ENCODE results near the gene CASQ2. TPM values are rescaled to one million over a fixed set of nuclear protein-coding genes. Genes with fewer than 3 reads are reported as not detected.

Gene CASQ2
- total RNA-seq, 2 experiments from 2014 or later, result not detected

DNA sequence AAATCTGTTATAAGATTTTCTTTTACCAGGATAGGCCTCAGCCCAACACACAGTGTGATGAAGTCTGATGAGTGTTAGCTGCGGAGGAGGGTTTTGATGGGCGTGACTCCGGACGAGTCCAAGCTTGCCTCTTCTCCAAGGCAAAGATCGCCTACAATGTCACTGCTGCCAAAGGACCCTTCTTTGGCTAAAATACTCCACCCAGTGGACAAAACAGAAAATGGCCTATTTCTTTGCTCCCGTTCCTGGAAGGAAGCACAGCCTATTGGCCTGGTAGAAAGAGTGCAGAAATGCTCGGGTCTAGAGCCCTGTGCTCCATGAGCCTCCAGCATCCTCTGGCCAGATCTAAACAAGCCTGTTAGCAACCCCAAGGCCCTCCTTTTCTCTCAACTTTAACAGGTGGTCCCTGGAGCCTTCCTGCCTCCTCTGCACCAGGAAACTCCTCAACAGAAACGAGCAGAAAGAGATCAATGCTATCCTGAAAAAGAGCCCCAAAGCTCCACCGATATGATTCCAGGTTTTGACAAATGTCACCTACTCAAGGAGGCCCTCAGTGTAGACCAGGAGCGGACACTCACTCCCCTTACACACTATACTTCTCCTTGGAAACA lies 3.4 kb upstream of the CASQ2 start:
- Mint-ChIP-seq H3K4me1 (ENCODE audit: low read depth) (no peaks in the 10 kb centered on the region), H3K36me3 (no peaks in the 10 kb centered on the region), H3K27me3 (peaks cover 18% of the 10 kb centered on the region), H3K4me3 (no peak overlapping the region), H3K9me3 (no peaks in the 10 kb centered on the region), H3K27ac (no peak overlapping the region)
- peak; percentile 11 for DNase-seq
- intact Hi-C loops (cut with micrococcal nuclease), result loop anchor here (1.0 kb wide), 1 partner anchor 164 kb away; no protein-coding TSS in a partner anchor
- POLR2A ChIA-PET, result no interaction called here
- CTCF ChIA-PET, result interaction anchor here (0.6 to 3.3 kb wide), 12 partner anchors 10 to 1650 kb away, joined by 3 to 22 read pairs (median 3); no protein-coding TSS in a partner anchor

DNA sequence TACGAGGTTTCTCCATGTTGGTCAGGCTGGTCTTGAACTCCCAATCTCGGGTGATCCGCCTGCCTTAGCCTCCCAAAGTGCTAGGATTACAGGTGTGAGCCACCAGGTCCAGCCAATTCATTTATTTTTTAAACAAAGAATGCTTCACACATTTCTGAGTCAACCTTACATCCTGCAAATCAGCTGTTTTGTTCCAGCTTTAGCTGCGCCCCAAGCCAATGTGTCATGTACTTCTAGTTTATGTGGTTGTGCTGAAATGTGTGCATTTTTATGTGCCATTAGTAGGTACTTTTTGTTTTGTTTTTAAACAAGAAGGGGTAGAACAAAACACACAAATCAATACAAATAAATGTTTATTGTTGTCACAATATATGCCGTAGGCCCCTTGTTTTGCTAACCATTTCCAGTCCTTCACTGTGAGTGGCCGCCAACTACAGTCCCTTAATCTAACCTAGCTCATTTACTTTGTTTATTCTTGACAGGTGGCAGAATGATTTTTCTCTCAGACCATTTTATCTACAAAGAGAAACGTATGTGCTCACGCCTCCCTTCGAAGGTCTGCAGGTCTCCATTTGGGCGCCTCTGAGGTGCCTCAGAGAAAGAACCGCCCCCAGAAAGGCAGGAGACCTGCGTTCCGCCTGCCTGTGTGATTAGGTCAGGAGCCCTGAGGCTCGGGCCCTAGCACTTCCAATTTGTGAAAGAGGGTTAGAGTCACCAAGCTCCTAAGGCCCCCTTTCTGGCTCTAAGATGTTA lies 2.8 kb upstream of the CASQ2 start:
- CTCF ChIA-PET, result interaction anchor here (0.6 to 3.3 kb wide), 11 partner anchors 10 to 249 kb away, joined by 3 to 22 read pairs (median 3); no protein-coding TSS in a partner anchor
- intact Hi-C loops (cut with micrococcal nuclease), result no loop called here
- Mint-ChIP-seq H3K27me3 (peaks cover 19% of the 10 kb centered on the region), H3K4me3 (no peak overlapping the region), H3K9me3 (no peaks in the 10 kb centered on the region), H3K4me1 (ENCODE audit: low read depth) (no peaks in the 10 kb centered on the region), H3K36me3 (no peaks in the 10 kb centered on the region), H3K27ac (no peak overlapping the region)
- POLR2A ChIA-PET, result no interaction called here
- DNase-seq, result no peak

DNA sequence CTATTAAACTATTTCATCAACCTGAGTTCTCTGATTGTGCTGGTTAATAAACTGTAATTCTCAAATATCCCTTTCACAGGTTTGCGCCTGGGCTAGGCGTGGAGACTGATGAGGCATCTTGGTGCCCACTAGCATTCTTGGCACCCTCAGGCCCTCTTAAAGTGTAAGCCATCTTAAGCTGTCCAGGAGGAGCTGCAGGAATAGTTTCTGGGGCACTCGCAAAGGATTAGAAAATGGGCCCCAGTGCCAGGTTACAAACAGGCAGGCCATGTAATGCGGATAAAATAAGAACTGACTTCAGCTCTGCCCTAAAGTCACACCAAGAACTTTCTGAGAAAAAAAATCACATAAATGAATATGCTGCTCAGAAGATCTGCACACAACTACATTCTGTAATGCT lies 1.1 kb downstream of the CASQ2 start:
- POLR2A ChIA-PET, result no interaction called here
- H3K36me3 Mint-ChIP-seq, result no peaks in the 10 kb centered on the region
- CTCF ChIA-PET, result no interaction called here
- no peaks in the 10 kb centered on the region for H3K9me3 Mint-ChIP-seq
- DNase-seq, result no peak
- H3K27ac Mint-ChIP-seq, result no peak overlapping the region
- intact Hi-C loops (cut with micrococcal nuclease), result no loop called here
- H3K4me3 Mint-ChIP-seq, result no peak overlapping the region
- H3K27me3 Mint-ChIP-seq, result peaks cover 12% of the 10 kb centered on the region
- no peaks in the 10 kb centered on the region for H3K4me1 Mint-ChIP-seq (ENCODE audit: low read depth)

DNA sequence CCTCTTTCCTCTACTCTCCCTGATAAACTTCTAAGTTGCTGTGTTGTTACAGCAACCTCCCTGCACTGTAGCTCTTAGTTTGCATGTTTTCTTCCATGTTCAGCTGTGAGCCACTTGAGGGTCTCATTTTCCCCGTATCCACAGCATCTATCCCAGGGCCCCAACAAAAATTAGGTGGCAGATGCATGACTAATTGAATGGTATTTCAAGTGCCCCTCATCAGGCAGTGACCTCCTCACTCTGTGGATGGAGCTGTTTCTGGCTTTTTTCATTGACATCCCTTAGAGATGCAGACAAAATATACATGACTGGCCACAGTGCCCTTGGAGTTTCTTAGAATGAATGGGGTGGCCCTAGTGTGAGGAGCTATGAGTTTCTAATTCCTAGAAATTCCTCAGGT lies 3.4 kb downstream of the CASQ2 start:
- Mint-ChIP-seq H3K9me3 (no peaks in the 10 kb centered on the region), H3K4me1 (ENCODE audit: low read depth) (no peaks in the 10 kb centered on the region), H3K27me3 (peaks cover 7% of the 10 kb centered on the region), H3K36me3 (no peaks in the 10 kb centered on the region), H3K4me3 (no peak overlapping the region), H3K27ac (no peak overlapping the region)
- ChIA-PET POLR2A (no interaction called here), CTCF (interaction anchor here (1.0 to 1.9 kb wide), 5 partner anchors 57 to 156 kb away, joined by 3 to 8 read pairs (median 4); no protein-coding TSS in a partner anchor)
- no peak for DNase-seq
- intact Hi-C loops (cut with micrococcal nuclease), result no loop called here

DNA sequence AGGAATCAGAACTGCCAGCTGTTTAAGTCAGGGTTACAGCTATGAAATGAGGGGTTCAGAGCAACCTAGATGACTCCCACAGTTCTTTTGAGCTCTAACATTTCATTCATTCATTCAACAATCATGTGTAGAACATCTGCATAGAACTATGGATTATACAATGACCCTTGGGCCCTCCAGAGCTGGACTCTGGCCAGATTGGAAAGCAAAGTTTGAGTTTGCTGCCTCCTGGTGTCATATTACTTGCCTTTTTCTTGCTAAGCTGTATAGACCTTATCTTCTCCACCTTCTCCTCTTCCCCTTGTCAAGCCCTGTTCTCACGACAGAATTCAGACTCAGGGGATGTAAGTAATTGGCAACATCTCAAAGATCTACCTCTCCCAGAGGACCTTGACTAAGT lies 4.0 kb downstream of the CASQ2 start:
- Mint-ChIP-seq H3K36me3 (no peaks in the 10 kb centered on the region), H3K9me3 (no peaks in the 10 kb centered on the region), H3K4me1 (ENCODE audit: low read depth) (no peaks in the 10 kb centered on the region), H3K4me3 (no peak overlapping the region), H3K27ac (no peak overlapping the region), H3K27me3 (peaks cover 7% of the 10 kb centered on the region)
- POLR2A ChIA-PET, result no interaction called here
- CTCF ChIA-PET, result interaction anchor here (1.0 to 1.9 kb wide), 5 partner anchors 56 to 156 kb away, joined by 3 to 8 read pairs (median 4); no protein-coding TSS in a partner anchor
- intact Hi-C loops (cut with micrococcal nuclease), result no loop called here
- no peak for DNase-seq

DNA sequence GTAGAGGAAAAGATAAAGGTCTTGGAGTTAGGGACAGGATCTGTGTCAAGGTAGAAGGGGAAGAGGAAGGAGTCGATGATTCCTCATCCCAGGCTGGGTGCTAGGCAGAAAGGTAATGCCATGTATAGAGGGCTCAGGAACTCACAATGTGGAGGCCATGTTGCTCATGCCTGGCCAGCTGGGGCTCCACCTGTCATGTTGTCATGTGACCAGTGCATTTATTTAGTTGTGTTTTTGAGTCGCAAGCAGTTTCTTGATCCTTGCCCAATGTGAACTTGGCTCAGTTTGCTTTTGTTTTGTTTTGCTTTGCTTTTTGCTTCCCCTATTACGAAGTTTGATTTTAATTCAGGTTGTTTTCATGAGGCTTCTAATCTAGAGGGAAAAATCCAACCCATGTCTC lies 5.7 kb downstream of the CASQ2 start:
- Mint-ChIP-seq H3K27me3 (peaks cover 5% of the 10 kb centered on the region), H3K36me3 (no peaks in the 10 kb centered on the region), H3K4me1 (ENCODE audit: low read depth) (no peaks in the 10 kb centered on the region), H3K9me3 (peaks cover 6% of the 10 kb centered on the region), H3K4me3 (no peak overlapping the region), H3K27ac (no peak overlapping the region)
- intact Hi-C loops (cut with micrococcal nuclease), result no loop called here
- ChIA-PET CTCF (interaction anchor here (1.4 to 4.4 kb wide), 2 partner anchors 56 to 154 kb away, joined by 4 to 13 read pairs; no protein-coding TSS in a partner anchor), POLR2A (no interaction called here)
- DNase-seq, result no peak

DNA sequence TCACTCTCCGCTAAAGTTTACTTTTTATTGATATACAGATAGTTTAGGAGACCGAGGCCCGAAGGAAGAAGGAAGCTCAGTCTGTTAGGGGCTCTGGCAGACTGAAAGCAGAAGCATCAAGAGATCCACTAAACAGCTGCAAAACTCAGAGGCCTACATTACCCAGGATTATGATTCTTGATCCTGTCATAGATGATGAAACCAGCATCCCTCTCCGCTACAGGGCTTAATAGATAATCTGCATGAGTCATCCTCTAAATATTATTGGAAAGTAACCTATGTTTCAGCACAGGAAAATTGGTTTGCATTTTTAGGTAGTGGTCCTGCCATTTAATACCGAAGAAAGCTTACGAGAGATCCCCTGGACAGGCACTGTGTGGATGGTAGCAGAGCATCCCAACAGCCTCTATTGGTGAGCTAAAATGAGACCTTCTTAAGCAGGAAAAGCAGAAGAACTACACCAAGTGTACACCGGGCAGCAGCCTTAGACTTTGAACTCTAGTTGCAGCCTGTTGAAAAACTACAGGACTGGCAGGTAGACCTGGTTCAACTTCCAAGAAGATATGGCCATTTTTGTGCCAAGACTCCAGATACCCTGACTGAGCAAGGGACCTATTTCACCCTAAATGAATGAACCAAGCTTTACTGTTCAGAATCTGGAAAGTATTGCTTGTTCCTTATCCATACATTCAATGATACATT lies 6.8 kb downstream of the CASQ2 start:
- Mint-ChIP-seq H3K4me1 (ENCODE audit: low read depth) (no peaks in the 10 kb centered on the region), H3K9me3 (peaks cover 6% of the 10 kb centered on the region), H3K27ac (no peak overlapping the region), H3K4me3 (no peak overlapping the region), H3K36me3 (no peaks in the 10 kb centered on the region), H3K27me3 (peaks cover 5% of the 10 kb centered on the region)
- DNase-seq, result no peak
- intact Hi-C loops (cut with micrococcal nuclease), result no loop called here
- ChIA-PET POLR2A (no interaction called here), CTCF (interaction anchor here (0.9 to 4.4 kb wide), 3 partner anchors 10 to 153 kb away, joined by 4 to 13 read pairs (median 4); no protein-coding TSS in a partner anchor)

DNA sequence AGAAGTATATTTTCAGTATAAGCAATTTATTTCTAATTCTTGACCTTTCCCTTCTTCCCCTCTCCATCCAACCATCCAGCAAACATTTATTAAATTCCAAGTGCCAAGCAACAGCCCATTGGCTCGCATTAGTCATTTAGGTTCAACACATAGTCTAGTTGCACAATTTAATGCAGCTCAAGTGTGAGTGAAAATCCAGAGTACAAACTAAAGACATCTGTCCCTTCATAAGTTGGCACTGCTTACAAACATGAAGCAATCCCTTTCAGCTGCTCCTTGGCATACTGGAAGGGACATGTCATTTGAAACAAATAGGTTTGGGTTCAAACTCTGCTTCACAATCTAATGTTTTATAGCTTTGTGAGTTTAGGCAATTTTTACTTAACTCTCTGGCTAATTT lies 10.7 kb downstream of the CASQ2 start:
- ChIA-PET POLR2A (no interaction called here), CTCF (interaction anchor here (1.8 kb wide), 1 partner anchor 51 kb away, joined by 3 read pairs; no protein-coding TSS in a partner anchor)
- Mint-ChIP-seq H3K27ac (no peak overlapping the region), H3K27me3 (peaks cover 5% of the 10 kb centered on the region), H3K36me3 (no peaks in the 10 kb centered on the region), H3K4me1 (ENCODE audit: low read depth) (no peaks in the 10 kb centered on the region), H3K9me3 (peaks cover 6% of the 10 kb centered on the region), H3K4me3 (no peak overlapping the region)
- intact Hi-C loops (cut with micrococcal nuclease), result no loop called here
- DNase-seq, result no peak

DNA sequence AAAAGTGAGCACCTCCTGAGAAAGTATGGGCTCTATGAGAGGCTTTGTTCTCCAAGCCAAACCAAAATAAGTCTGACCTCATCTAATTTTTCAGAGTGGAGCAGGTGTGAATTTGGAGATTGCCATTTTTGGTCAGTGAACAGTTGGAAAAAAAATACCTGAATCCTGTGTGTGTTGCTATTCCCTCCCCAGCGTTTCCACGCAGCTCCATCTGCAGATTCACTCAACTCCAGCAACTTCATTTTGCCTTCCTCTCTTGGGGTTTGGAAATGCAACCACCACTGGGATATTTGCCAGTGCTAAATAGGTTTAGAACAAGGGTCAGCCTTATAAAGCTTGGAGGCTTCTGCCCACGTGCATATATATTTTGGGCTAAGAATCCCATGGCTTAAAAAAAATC lies 11.2 kb downstream of the CASQ2 start:
- Mint-ChIP-seq H3K36me3 (no peaks in the 10 kb centered on the region), H3K27ac (no peak overlapping the region), H3K27me3 (peaks cover 9% of the 10 kb centered on the region), H3K9me3 (peaks cover 6% of the 10 kb centered on the region), H3K4me3 (no peak overlapping the region), H3K4me1 (ENCODE audit: low read depth) (no peaks in the 10 kb centered on the region)
- ChIA-PET POLR2A (no interaction called here), CTCF (interaction anchor here (1.8 kb wide), 1 partner anchor 50 kb away, joined by 3 read pairs; no protein-coding TSS in a partner anchor)
- intact Hi-C loops (cut with micrococcal nuclease), result no loop called here
- DNase-seq, result no peak

DNA sequence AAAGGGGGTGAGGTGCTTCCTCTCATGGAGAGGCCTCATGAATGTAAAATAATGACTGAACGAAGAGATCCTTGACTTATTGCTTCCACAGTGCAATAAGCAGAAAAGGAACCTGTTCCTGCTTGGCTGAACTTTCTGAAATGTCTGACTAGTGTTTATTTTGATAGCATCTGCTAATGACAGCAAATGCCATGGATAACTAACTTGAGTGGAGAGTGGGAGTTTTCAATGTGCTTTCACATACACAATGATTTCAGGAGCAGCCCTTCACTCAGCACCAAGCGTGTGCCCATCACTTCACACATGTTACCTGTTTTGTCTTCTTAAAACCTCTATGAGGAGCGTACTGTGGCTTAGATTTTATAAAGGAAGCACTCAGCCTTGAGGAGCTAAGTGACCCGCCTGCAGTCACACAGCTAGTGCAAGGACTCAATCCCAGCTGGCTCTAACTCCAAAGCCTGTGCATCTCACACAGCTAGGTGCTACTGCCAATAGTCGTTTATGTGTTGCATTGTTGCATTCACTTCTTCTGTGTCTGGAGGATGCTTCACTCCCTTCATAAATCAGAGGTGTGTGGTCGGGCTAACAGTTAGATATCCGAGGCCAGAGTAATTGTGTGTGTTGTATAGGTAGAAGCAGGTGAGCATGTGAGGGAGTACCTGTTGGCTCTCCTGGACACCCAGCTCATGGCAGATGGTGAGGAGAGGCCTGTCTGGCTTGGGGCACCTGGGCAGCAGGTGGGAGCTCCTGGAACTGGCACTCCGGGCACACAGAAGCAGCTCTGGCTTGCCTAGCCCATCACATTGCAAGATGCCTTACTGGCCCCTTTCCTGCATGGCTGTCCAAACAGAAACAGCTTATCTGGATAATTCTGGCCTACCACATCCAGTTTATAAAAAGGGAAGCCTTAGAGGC lies 12.8 kb downstream of the CASQ2 start:
- H3K27me3 Mint-ChIP-seq, result peaks cover 13% of the 10 kb centered on the region
- no peaks in the 10 kb centered on the region for H3K36me3 Mint-ChIP-seq
- H3K4me1 Mint-ChIP-seq (ENCODE audit: low read depth), result no peaks in the 10 kb centered on the region
- ChIA-PET POLR2A (no interaction called here), CTCF (interaction anchor here (1.6 kb wide), 1 partner anchor 226 kb away, joined by 4 read pairs; no protein-coding TSS in a partner anchor)
- H3K4me3 Mint-ChIP-seq, result no peak overlapping the region
- intact Hi-C loops (cut with micrococcal nuclease), result no loop called here
- no peak for DNase-seq
- H3K27ac Mint-ChIP-seq, result no peak overlapping the region
- H3K9me3 Mint-ChIP-seq, result peaks cover 6% of the 10 kb centered on the region

DNA sequence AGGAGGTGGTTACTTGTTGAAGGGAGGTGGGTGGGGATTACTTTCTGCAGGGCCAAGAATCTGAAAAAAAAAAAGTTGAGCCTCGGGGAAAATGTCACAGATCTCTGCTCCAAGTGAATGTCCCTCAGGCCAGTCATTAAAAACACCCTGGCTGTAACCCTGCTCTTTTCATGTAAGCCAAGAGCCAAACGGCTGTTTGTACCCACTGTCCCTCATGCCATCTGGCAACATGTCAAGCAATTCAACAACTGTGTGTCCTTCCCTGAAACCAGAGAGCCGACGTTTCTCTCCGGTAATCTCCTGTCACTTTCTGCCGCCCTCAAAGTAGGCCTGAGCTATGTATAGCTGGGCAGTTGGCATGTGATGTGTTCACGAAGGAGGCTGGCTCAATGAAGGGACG lies 14.7 kb downstream of the CASQ2 start:
- Mint-ChIP-seq H3K27me3 (peaks cover 17% of the 10 kb centered on the region), H3K27ac (no peak overlapping the region)
- POLR2A ChIA-PET, result no interaction called here

More for the DNA sequence above, 14.7 kb downstream of the CASQ2 start:
- H3K9me3 Mint-ChIP-seq, result peaks cover 1% of the 10 kb centered on the region
- no peak for DNase-seq
- no peak overlapping the region for H3K4me3 Mint-ChIP-seq
- H3K4me1 Mint-ChIP-seq (ENCODE audit: low read depth), result no peaks in the 10 kb centered on the region
- no peaks in the 10 kb centered on the region for H3K36me3 Mint-ChIP-seq
- intact Hi-C loops (cut with micrococcal nuclease), result no loop called here
- CTCF ChIA-PET, result no interaction called here
